Measurements from ENCODE around the gene NAALADL2. TPM values are rescaled to one million over a fixed set of nuclear protein-coding genes. Genes with fewer than 3 reads are reported as not detected.
"Not testable (repeated sequence)": the region's sequence is repeated elsewhere in the genome, so short reads cannot be mapped to it uniquely, and the experiment has no call there.

NAALADL2 gene
- total RNA-seq, 4 donors from 2014 or later: 0.36 to 9.2 (median 0.63) TPM

DNA sequence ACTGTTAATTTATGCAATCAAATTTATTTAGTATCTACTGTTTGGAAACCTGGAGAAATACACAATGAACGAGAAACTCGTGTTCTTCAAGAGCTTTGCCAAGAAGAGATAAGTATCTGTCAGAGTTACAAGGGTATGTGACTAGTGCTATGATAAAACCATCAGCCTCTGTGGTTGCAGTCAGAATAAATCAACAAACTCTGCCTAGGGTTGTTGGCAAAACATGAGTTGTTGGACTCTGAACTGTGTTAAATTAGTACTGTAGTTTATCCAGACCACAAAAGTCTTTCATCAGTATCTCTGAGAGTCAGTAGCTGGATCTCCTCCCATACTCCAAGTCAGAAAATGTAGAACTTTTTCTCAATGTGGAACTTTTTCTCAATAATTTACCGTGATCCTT is 918.4 kb downstream of the NAALADL2 start:
- TF ChIP-seq CTCF (IDR thresholded peaks at IDR 0.05 in 4 of 5, conservative IDR thresholded peaks at IDR 0.05 in 1 of 5) (no peak), POLR2A (IDR thresholded peaks at IDR 0.05) (no peak)
- no peaks in the 10 kb centered on the region for H3K4me1 ChIP-seq
- ATAC-seq (no peak), DNase-seq (no peak)
- in situ Hi-C loops (cut with MboI; ENCODE audit: low sequenced_read_pairs in 4 of 4) (no loop called here), intact Hi-C loops (cut with DNase I; ENCODE audit: low total_unique reads) (no loop called here)
- no peaks in the 10 kb centered on the region for H3K36me3 ChIP-seq
- no peak overlapping the region for H3K4me3 ChIP-seq
- no peaks in the 10 kb centered on the region for H3K27me3 ChIP-seq
- H3K9me3 ChIP-seq: no peaks in the 10 kb centered on the region
- no peak overlapping the region for H3K27ac ChIP-seq

GRCh38 chr3:175777965-175778364 is 918.8 kb downstream of the NAALADL2 start:
- intact Hi-C loops (cut with DNase I; ENCODE audit: low total_unique reads) (no loop called here), in situ Hi-C loops (cut with MboI; ENCODE audit: low sequenced_read_pairs in 4 of 4) (no loop called here)
- H3K9me3 ChIP-seq: no peaks in the 10 kb centered on the region
- no peak for DNase-seq
- H3K4me3 ChIP-seq: no peak overlapping the region
- no peaks in the 10 kb centered on the region for H3K27me3 ChIP-seq
- no peak overlapping the region for H3K27ac ChIP-seq
- no peak for TF ChIP-seq CTCF (IDR thresholded peaks at IDR 0.05 in 4 of 5, conservative IDR thresholded peaks at IDR 0.05 in 1 of 5)
- TF ChIP-seq POLR2A (IDR thresholded peaks at IDR 0.05): no peak
- no peak for ATAC-seq
- no peaks in the 10 kb centered on the region for H3K4me1 ChIP-seq
- no peaks in the 10 kb centered on the region for H3K36me3 ChIP-seq

- ATAC-seq (no peak), DNase-seq (no peak)
- in situ Hi-C loops (cut with MboI; ENCODE audit: low sequenced_read_pairs in 4 of 4): no loop called here
- Histone ChIP-seq H3K9me3 (no peaks in the 10 kb centered on the region), H3K36me3 (no peaks in the 10 kb centered on the region), H3K4me3 (no peak overlapping the region), H3K4me1 (no peaks in the 10 kb centered on the region), H3K27ac (no peak overlapping the region), H3K27me3 (no peaks in the 10 kb centered on the region)
- intact Hi-C loops (cut with DNase I; ENCODE audit: low total_unique reads): no loop called here
- no peak for TF ChIP-seq CTCF (IDR thresholded peaks at IDR 0.05 in 4 of 5, conservative IDR thresholded peaks at IDR 0.05 in 1 of 5)
Observed at GRCh38 chr3:175778994-175779393, 919.9 kb downstream of the NAALADL2 start.

GRCh38 chr3:175787109-175787508 is 928.0 kb downstream of the NAALADL2 start:
- in situ Hi-C loops (cut with MboI; ENCODE audit: low sequenced_read_pairs in 4 of 4); H3K27ac ChIP-seq; H3K27me3 ChIP-seq; H3K36me3 ChIP-seq; DNase-seq; H3K4me3 ChIP-seq; ATAC-seq; H3K9me3 ChIP-seq; H3K4me1 ChIP-seq; intact Hi-C loops (cut with DNase I; ENCODE audit: low total_unique reads): not testable (repeated sequence)

DNA sequence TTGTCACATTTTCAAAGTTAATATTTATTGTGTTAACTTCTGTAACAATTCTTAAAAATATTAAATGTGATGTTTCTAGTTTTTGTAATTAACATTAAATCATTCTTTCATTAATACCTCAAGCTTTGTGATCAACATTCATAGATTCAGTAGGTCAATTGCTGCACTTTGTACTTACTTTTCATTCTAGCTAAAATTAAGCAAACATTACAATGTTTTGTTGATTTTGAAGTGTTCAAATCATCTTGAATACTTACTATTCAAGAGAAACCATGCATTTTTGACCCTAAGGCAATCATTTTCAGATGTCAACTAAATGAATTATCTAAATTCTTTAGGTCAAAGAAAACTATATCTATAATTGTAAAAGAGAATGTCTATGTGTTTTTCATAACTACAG is 933.1 kb downstream of the NAALADL2 start:
- no peaks in the 10 kb centered on the region for H3K4me1 ChIP-seq
- H3K9me3 ChIP-seq: no peaks in the 10 kb centered on the region
- DNase-seq (no peak), ATAC-seq (no peak)
- TF ChIP-seq CTCF (IDR thresholded peaks at IDR 0.05 in 4 of 5, conservative IDR thresholded peaks at IDR 0.05 in 1 of 5): no peak
- no peak overlapping the region for H3K4me3 ChIP-seq
- H3K27me3 ChIP-seq: no peaks in the 10 kb centered on the region
- in situ Hi-C loops (cut with MboI; ENCODE audit: low sequenced_read_pairs in 4 of 4): no loop called here
- no peak overlapping the region for H3K27ac ChIP-seq
- intact Hi-C loops (cut with DNase I; ENCODE audit: low total_unique reads): no loop called here
- no peaks in the 10 kb centered on the region for H3K36me3 ChIP-seq

All from gastrocnemius medialis (tissue), 4 donors.